T-helper 17 cell (primary cell): ENCODE measurements around the gene PSEN1. TPM values are rescaled to one million over a fixed set of nuclear protein-coding genes. Genes with fewer than 3 reads are reported as not detected.

ENCODE experiments used
- ATAC-seq: fragments of 150-1000 bp; cut with Tn5 transposase; 2 replicates; pipeline ENCODE4 v1.10.0; 2021; ENCODE audit warnings: mild to moderate bottlenecking, moderate library complexity
- DNase-seq, 3 donors: peaks; one replicate each; pipeline versions ENCODE4 v3.0.0 to v3.0.0-alpha.2; 2020 to 2021
- H3K9me3 ChIP-seq: one replicate; pipeline ENCODE4 v1.7.0; 2013; ENCODE audit warnings: low read length, mild to moderate bottlenecking; ENCODE audit not compliant: control insufficient read depth, poor library complexity, severe bottlenecking
- H3K27ac Mint-ChIP-seq: one replicate; pipeline ENCODE4 v1.8.0; 2022; ENCODE audit warnings: mild to moderate bottlenecking, moderate library complexity, mixed read lengths
- H3K27me3 Mint-ChIP-seq: one replicate; pipeline ENCODE4 v1.8.0; 2022; ENCODE audit warnings: mixed read lengths
- H3K36me3 Mint-ChIP-seq: one replicate; pipeline ENCODE4 v1.8.0; 2022; ENCODE audit warnings: low read depth, mixed read lengths
- H3K4me1 Mint-ChIP-seq: one replicate; pipeline ENCODE4 v1.8.0; 2022; ENCODE audit warnings: mild to moderate bottlenecking, mixed read lengths
- H3K4me3 Mint-ChIP-seq: one replicate; pipeline ENCODE4 v1.8.0; 2022; ENCODE audit warnings: mild to moderate bottlenecking, moderate library complexity, mixed read lengths
- total RNA-seq, 4 donors: library from RNA in 2 of 4; stranded (reverse) in 2 of 4; gene quantifications; one replicate each; pipeline ENCODE4 v1.2.3 and lab custom pipeline; 2022 to 2026

The PSEN1 gene
- total RNA-seq, 2 donors from 2014 or later: 31.6 to 32.1 TPM

- no peak overlapping the region for H3K27ac Mint-ChIP-seq
- no peaks in the 10 kb centered on the region for H3K9me3 ChIP-seq
- H3K36me3 Mint-ChIP-seq: peaks cover 7% of the 10 kb centered on the region
- DNase-seq (no peak), ATAC-seq (no peak)
- H3K4me3 Mint-ChIP-seq: no peak overlapping the region
- peaks cover 7% of the 10 kb centered on the region for H3K27me3 Mint-ChIP-seq
- peaks cover 17% of the 10 kb centered on the region for H3K4me1 Mint-ChIP-seq
Observed at GRCh38 chr14:73272393-73272792, 136.1 kb downstream of the PSEN1 start.

Other genes with a start within 250 kb of the PSEN1 start
- gene DPF3, start 242.4 kb upstream of the PSEN1 start, total RNA-seq: 1 to 10 TPM in 1 of 2 donors, under 1 TPM in 1; 0.13 to 1.2 TPM
- 10 to 100 TPM; 27.0 to 30.7 TPM for gene DCAF4, start 210.0 kb upstream of the PSEN1 start, total RNA-seq
- 10 to 100 TPM; 11.0 to 17.9 TPM for gene ZFYVE1, start 109.4 kb upstream of the PSEN1 start, total RNA-seq
- gene RBM25, start 78.0 kb upstream of the PSEN1 start, total RNA-seq: 100 to 1,000 TPM; 156 to 168 TPM
- not detected for gene PAPLN, start 101.0 kb downstream of the PSEN1 start, total RNA-seq